B cell (primary cell): Measurements from ENCODE around the gene PRDM11.

Experiments
- EZH2 ChIP-seq: IDR thresholded peaks from 2 replicates; pipeline ENCODE4 v1.6.1; 2012; ENCODE audit warnings: borderline replicate concordance, low read depth, mild to moderate bottlenecking, moderate library complexity, low read length; ENCODE audit not compliant: insufficient read depth, poor library complexity, severe bottlenecking
- TF ChIP-seq, protein P1 (sequence below): fragments of 200-600 bp; IDR thresholded peaks from one replicate; pipeline ENCODE4 v1.8.0; 2022; ENCODE audit warnings: antibody characterized with exemption, mild to moderate bottlenecking

DNA sequence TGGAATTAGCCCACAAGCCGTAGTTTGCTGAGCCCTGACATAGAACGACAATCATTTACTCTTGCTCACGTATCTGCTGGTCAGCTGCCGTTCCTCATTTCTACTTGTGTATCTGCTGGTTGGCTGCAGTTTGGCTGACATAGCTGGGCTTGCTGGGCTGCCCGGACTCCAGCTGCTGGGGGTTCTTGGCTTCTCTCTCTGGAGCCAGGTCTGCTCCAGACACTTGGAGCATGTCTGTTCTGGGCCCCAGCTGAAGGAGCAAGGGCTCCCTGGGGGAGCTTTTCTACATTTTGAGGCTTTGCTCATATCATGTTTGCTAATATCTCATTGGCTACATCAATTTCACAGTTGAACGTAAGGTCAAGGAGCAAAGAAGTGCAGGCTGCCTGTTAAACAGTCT is 47.3 kb downstream of the PRDM11 start:
- TF ChIP-seq, protein P1, sequence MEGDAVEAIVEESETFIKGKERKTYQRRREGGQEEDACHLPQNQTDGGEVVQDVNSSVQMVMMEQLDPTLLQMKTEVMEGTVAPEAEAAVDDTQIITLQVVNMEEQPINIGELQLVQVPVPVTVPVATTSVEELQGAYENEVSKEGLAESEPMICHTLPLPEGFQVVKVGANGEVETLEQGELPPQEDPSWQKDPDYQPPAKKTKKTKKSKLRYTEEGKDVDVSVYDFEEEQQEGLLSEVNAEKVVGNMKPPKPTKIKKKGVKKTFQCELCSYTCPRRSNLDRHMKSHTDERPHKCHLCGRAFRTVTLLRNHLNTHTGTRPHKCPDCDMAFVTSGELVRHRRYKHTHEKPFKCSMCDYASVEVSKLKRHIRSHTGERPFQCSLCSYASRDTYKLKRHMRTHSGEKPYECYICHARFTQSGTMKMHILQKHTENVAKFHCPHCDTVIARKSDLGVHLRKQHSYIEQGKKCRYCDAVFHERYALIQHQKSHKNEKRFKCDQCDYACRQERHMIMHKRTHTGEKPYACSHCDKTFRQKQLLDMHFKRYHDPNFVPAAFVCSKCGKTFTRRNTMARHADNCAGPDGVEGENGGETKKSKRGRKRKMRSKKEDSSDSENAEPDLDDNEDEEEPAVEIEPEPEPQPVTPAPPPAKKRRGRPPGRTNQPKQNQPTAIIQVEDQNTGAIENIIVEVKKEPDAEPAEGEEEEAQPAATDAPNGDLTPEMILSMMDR = no peak
- TF ChIP-seq EZH2 = no peak
